SK-N-MC (cell line): ENCODE results near the gene ANP32B.
"Not testable (repeated sequence)": the region's sequence is repeated elsewhere in the genome, so short reads cannot be mapped to it uniquely, and the experiment has no call there.

Experiments
- EZH2 ChIP-seq: fragments of 200-600 bp; sonication (generic); IDR thresholded peaks from one replicate; pipeline ENCODE4 v1.6.1; 2017; ENCODE audit warnings: antibody characterized with exemption
- POLR2AphosphoS5 ChIP-seq: IDR thresholded peaks from 2 replicates; pipeline ENCODE4 v1.6.1; 2012; ENCODE audit warnings: mild to moderate bottlenecking, low read depth, low read length, borderline replicate concordance

DNA sequence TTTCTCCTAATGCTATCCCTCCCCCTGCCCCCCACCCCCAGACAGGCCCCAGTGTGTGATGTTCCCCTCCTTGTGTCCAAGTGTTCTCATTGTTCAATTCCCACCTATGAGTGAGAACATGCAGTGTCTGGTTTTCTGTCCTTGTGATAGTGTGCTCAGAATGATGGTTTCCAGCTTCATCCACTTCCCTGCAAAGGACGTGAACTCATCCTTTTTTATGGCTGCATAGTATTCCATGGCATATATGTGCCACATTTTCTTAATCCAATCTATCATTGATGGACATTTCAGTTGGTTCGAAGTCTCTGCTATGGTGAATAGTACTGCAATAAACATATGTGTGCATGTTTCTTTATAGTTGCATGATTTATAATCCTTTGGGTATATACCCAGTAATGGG is 37.7 kb upstream of the ANP32B start:
- not testable (repeated sequence) for TF ChIP-seq POLR2AphosphoS5, EZH2
